Sigmoid colon (tissue), 7 donors: ENCODE results near the gene MYH10. TPM values are rescaled to one million over a fixed set of nuclear protein-coding genes. Genes with fewer than 3 reads are reported as not detected.

ENCODE experiments used
- DNase-seq: peaks from one replicate; pipeline ENCODE4 v3.0.0-alpha.2; 2019
- H3K27ac ChIP-seq, 4 donors: fragments of 200-600 bp; sonication (generic); one replicate each; pipeline ENCODE4 v1.5.1; 2016 to 2019; ENCODE audit warnings: mild to moderate bottlenecking in 1 of 4
- H3K27me3 ChIP-seq, 3 donors: fragments of 200-600 bp; sonication (generic); one replicate each; pipeline ENCODE4 v1.5.1; 2019; ENCODE audit warnings: mild to moderate bottlenecking in 1 of 3
- H3K36me3 ChIP-seq, 4 donors: fragments of 200-600 bp; sonication (generic); one replicate each; pipeline ENCODE4 v1.5.1; 2016 to 2019
- H3K4me1 ChIP-seq, 4 donors: fragments of 200-600 bp; sonication (generic); one replicate each; pipeline ENCODE4 v1.5.1; 2017 to 2019
- H3K4me3 ChIP-seq, 4 donors: fragments of 200-600 bp; sonication (generic); one replicate each; pipeline ENCODE4 v1.5.1; 2017 to 2019; ENCODE audit warnings: mild to moderate bottlenecking in 2 of 4, moderate library complexity in 1 of 4
- H3K9me3 ChIP-seq, 4 donors: fragments of 200-600 bp in 3 of 4; sonication (generic) in 3 of 4; one replicate each; pipeline versions ENCODE4 v1.5.1 to v1.6.1; 2013 to 2019
- CTCF ChIP-seq, 4 experiments: fragments of 450-650 bp in 3 of 4; fragments of 200-600 bp in 1 of 4; IDR thresholded peaks; one replicate each; pipeline ENCODE4 v1.5.1; 2016 to 2019; ENCODE audit warnings: antibody characterized with exemption in 4 of 4, mild to moderate bottlenecking in 3 of 4, moderate library complexity in 2 of 4
- EP300 ChIP-seq, 4 donors: sonication (generic); formaldehyde crosslinking; IDR thresholded peaks; one replicate each; pipeline ENCODE4 v1.6.1; 2017; ENCODE audit warnings: antibody characterized with exemption in 4 of 4
- POLR2A ChIP-seq, 2 donors: fragments of 450-650 bp; IDR thresholded peaks; one replicate each; pipeline ENCODE4 v1.6.1; 2016; ENCODE audit warnings: antibody characterized with exemption in 2 of 2, mild to moderate bottlenecking in 2 of 2, moderate library complexity in 2 of 2
- POLR2AphosphoS5 ChIP-seq, 4 donors: sonication (generic); formaldehyde crosslinking; IDR thresholded peaks; one replicate each; pipeline ENCODE4 v1.6.1; 2017; ENCODE audit warnings: antibody characterized with exemption in 4 of 4
- WGBS, 2 donors: extraction: QIAGEN DNeasy Blood & Tissue Kit; methylation state at CpG; one replicate each; pipeline ENCODE4 v1.1.7; 2013; 5-methylcytosine and 5-hydroxymethylcytosine counted together
- intact Hi-C: fragments of 100-400 bp; cut with DNase I; formaldehyde crosslinking; loops from one replicate; pipeline ENCODE4 v1.15.1; 2023
- polyA plus RNA-seq, 3 donors: library from polyadenylated mRNA; stranded (reverse); fragments of 200-250 nt; gene quantifications; one replicate each; pipeline ENCODE4 v1.2.3, GENCODE V29; 2013
- total RNA-seq, 4 donors: library from RNA; depleted of rRNA; stranded (reverse); fragments of >200 nt; gene quantifications; one replicate each; pipeline ENCODE4 v1.1.0, GENCODE V29; 2016
- donor health status: healthy with polysubstance abuse.
- donor health status: Bipolar disorder and iron deficiency.
- donor health status: healthy.

MYH10 gene
- total and polyA plus RNA-seq, 7 donors: 0.92 to 34.6 (median 22.8) TPM

- intact Hi-C loops: loop anchor here (2.0 to 10.0 kb wide), 2 partner anchors 114 to 194 kb away; partner anchors contain the start of gene CCDC42
- Histone ChIP-seq H3K4me3 (peak overlapping the region; percentile 79 to 94 (median 88)), H3K9me3 (no peaks in the 10 kb centered on the region), H3K4me1 (peaks cover 0 to 28% (median 19%) of the 10 kb centered on the region in 4 donors), H3K27ac (peak overlapping the region; percentile 70 to 86 (median 82)), H3K27me3 (no peaks in the 10 kb centered on the region), H3K36me3 (no peaks in the 10 kb centered on the region)
- 0 to 1% methylated on average over 85 of the region's 85 CpGs for WGBS, 2 donors
- DNase-seq: peak; percentile 99
- peak; percentile 62 to 73 (median 70) for TF ChIP-seq POLR2AphosphoS5 (IDR thresholded peaks at IDR 0.05)
- TF ChIP-seq CTCF (IDR thresholded peaks at IDR 0.05): peak in 1 of 4 experiments; percentile 12
- no peak for TF ChIP-seq EP300 (IDR thresholded peaks at IDR 0.05)
Observed at GRCh38 chr17:8630802-8631553, 453 bp upstream of the MYH10 start.

GRCh38 chr17:8629371-8630226 is 926 bp downstream of the MYH10 start:
- intact Hi-C loops: loop anchor here (2.0 to 10.0 kb wide), 3 partner anchors 17 to 193 kb away; partner anchors contain the start of gene CCDC42
- DNase-seq: peak; percentile 80
- TF ChIP-seq CTCF (IDR thresholded peaks at IDR 0.05): no peak
- TF ChIP-seq POLR2AphosphoS5 (IDR thresholded peaks at IDR 0.05): no peak
- TF ChIP-seq POLR2A (IDR thresholded peaks at IDR 0.05): no peak
- no peak for TF ChIP-seq EP300 (IDR thresholded peaks at IDR 0.05)
- H3K36me3 ChIP-seq: no peaks in the 10 kb centered on the region
- no peaks in the 10 kb centered on the region for H3K27me3 ChIP-seq
- peak overlapping the region; percentile 70 to 86 (median 82) for H3K27ac ChIP-seq
- H3K4me1 ChIP-seq: peaks cover 0 to 28% (median 19%) of the 10 kb centered on the region in 4 donors
- no peaks in the 10 kb centered on the region for H3K9me3 ChIP-seq
- WGBS, 2 donors: 1% methylated on average over 76 of the region's 76 CpGs
- peak overlapping the region; percentile 79 to 94 (median 88) for H3K4me3 ChIP-seq

- no peaks in the 10 kb centered on the region for H3K27me3 ChIP-seq
- no peaks in the 10 kb centered on the region for H3K9me3 ChIP-seq
- TF ChIP-seq EP300 (IDR thresholded peaks at IDR 0.05) (no peak), POLR2AphosphoS5 (IDR thresholded peaks at IDR 0.05) (no peak), POLR2A (IDR thresholded peaks at IDR 0.05) (no peak), CTCF (IDR thresholded peaks at IDR 0.05) (no peak)
- peaks cover 0 to 28% (median 19%) of the 10 kb centered on the region in 4 donors for H3K4me1 ChIP-seq
- H3K27ac ChIP-seq: peak overlapping the region; percentile 70 to 86 (median 82)
- H3K4me3 ChIP-seq: peak overlapping the region; percentile 79 to 94 (median 88)
- DNase-seq: no peak
- WGBS, 2 donors: 50 to 78% methylated on average over 8 of the region's 8 CpGs
- intact Hi-C loops: loop anchor here (2.0 kb wide), 1 partner anchor 16 kb away; no protein-coding TSS in a partner anchor
- H3K36me3 ChIP-seq: no peaks in the 10 kb centered on the region
Observed at GRCh38 chr17:8628609-8629169, 1.8 kb downstream of the MYH10 start.

GRCh38 chr17:8628172-8628571 is 2.4 kb downstream of the MYH10 start:
- intact Hi-C loops: loop anchor here (2.0 kb wide), 1 partner anchor 15 kb away; no protein-coding TSS in a partner anchor
- peaks cover 0 to 28% (median 19%) of the 10 kb centered on the region in 4 donors for H3K4me1 ChIP-seq
- no peak for DNase-seq
- no peak for TF ChIP-seq POLR2AphosphoS5 (IDR thresholded peaks at IDR 0.05)
- TF ChIP-seq POLR2A (IDR thresholded peaks at IDR 0.05): no peak
- TF ChIP-seq CTCF (IDR thresholded peaks at IDR 0.05): no peak
- H3K27me3 ChIP-seq: no peaks in the 10 kb centered on the region
- H3K27ac ChIP-seq: peak overlapping the region in 1 of 4 donors; percentile 86
- no peaks in the 10 kb centered on the region for H3K36me3 ChIP-seq
- 68 to 75% methylated on average over 2 of the region's 2 CpGs for WGBS, 2 donors
- no peaks in the 10 kb centered on the region for H3K9me3 ChIP-seq
- H3K4me3 ChIP-seq: no peak overlapping the region
